Breast epithelium (tissue), 4 donors: ENCODE results near the gene SLC17A5. TPM values are rescaled to one million over a fixed set of nuclear protein-coding genes. Genes with fewer than 3 reads are reported as not detected.
"Not testable (repeated sequence)": the region's sequence is repeated elsewhere in the genome, so short reads cannot be mapped to it uniquely, and the experiment has no call there.

ENCODE experiments used
- DNase-seq, 2 donors: peaks; one replicate each; pipeline ENCODE4 v3.0.0-alpha.2; 2019; ENCODE audit warnings: low spot score in 2 of 2
- H3K27ac ChIP-seq, 2 donors: fragments of 200-600 bp; sonication (generic) in 1 of 2; one replicate each; pipeline ENCODE4 v1.5.1; 2016 to 2019; ENCODE audit warnings: mild to moderate bottlenecking in 1 of 2
- H3K27me3 ChIP-seq, 2 donors: fragments of 200-600 bp; sonication (generic) in 1 of 2; one replicate each; pipeline versions ENCODE4 v1.5.1 to v1.6.0; 2017 to 2019; ENCODE audit warnings: control low read depth in 1 of 2, mild to moderate bottlenecking in 1 of 2
- H3K36me3 ChIP-seq: fragments of 200-600 bp; one replicate; pipeline ENCODE4 v1.5.1; 2019
- H3K4me1 ChIP-seq, 2 donors: fragments of 200-600 bp; sonication (generic); one replicate each; pipeline ENCODE4 v1.5.1; 2016 to 2019; ENCODE audit warnings: control low read depth in 1 of 2
- H3K4me3 ChIP-seq, 3 donors: fragments of 200-600 bp; sonication (generic); 1 replicate in 2 of 3; 2 replicates in 1 of 3; pipeline ENCODE4 v1.5.1; 2016 to 2019; ENCODE audit warnings: mild to moderate bottlenecking in 3 of 3, moderate library complexity in 2 of 3
- H3K9me3 ChIP-seq, 2 donors: fragments of 200-600 bp; sonication (generic) in 1 of 2; one replicate each; pipeline ENCODE4 v1.5.1; 2016 to 2019; ENCODE audit warnings: control low read depth in 1 of 2
- CTCF ChIP-seq, 3 donors: fragments of 450-650 bp; IDR thresholded peaks; one replicate each; pipeline ENCODE4 v1.5.1; 2016 to 2017; ENCODE audit warnings: antibody characterized with exemption in 3 of 3, mild to moderate bottlenecking in 3 of 3, moderate library complexity in 3 of 3
- POLR2A ChIP-seq: fragments of 450-650 bp; IDR thresholded peaks from one replicate; pipeline ENCODE4 v1.6.1; 2016; ENCODE audit warnings: antibody characterized with exemption, mild to moderate bottlenecking, moderate library complexity
- POLR2AphosphoS5 ChIP-seq, 3 donors: sonication (generic); formaldehyde crosslinking; IDR thresholded peaks; one replicate each; pipeline ENCODE4 v1.6.1; 2017; ENCODE audit warnings: antibody characterized with exemption in 3 of 3
- intact Hi-C: fragments of 100-400 bp; cut with DNase I; formaldehyde crosslinking; loops from one replicate; pipeline ENCODE4 v1.15.1; 2023; ENCODE audit warnings: low total_unique reads
- total RNA-seq, 3 donors: library from RNA; depleted of rRNA; stranded (reverse); fragments of >200 nt; gene quantifications; one replicate each; pipeline ENCODE4 v1.1.0, GENCODE V29; 2016

Gene SLC17A5
- total RNA-seq, 3 donors from 2014 or later: 28.8 to 35.1 (median 35.0) TPM

GRCh38 chr6:73580247-73581149 lies 73.3 kb downstream of the SLC17A5 start:
- TF ChIP-seq CTCF (IDR thresholded peaks at IDR 0.05) (peak in 2 of 3 donors; percentile 32 to 59), POLR2AphosphoS5 (IDR thresholded peaks at IDR 0.05) (peak; percentile 59 to 71 (median 64)), POLR2A (no peak)
- peak overlapping the region; percentile 9 to 50 (median 33) for H3K4me3 ChIP-seq
- H3K9me3 ChIP-seq: no peaks in the 10 kb centered on the region
- H3K36me3 ChIP-seq: no peaks in the 10 kb centered on the region
- H3K27me3 ChIP-seq: no peaks in the 10 kb centered on the region
- intact Hi-C loops: no loop called here
- DNase-seq: peak; percentile 80 to 83
- peak overlapping the region; percentile 91 to 95 for H3K27ac ChIP-seq
- peaks cover 6 to 7% of the 10 kb centered on the region in 2 donors for H3K4me1 ChIP-seq

GRCh38 chr6:73579851-73580246 lies 73.9 kb downstream of the SLC17A5 start:
- H3K4me1 ChIP-seq: peaks cover 6 to 7% of the 10 kb centered on the region in 2 donors
- peak overlapping the region; percentile 91 to 95 for H3K27ac ChIP-seq
- DNase-seq: peak in 1 of 2 donors; percentile 30
- H3K9me3 ChIP-seq: no peaks in the 10 kb centered on the region
- H3K4me3 ChIP-seq: peak overlapping the region; percentile 9 to 50 (median 33)
- TF ChIP-seq CTCF (IDR thresholded peaks at IDR 0.05) (no peak), POLR2AphosphoS5 (IDR thresholded peaks at IDR 0.05) (no peak), POLR2A (no peak)
- intact Hi-C loops: no loop called here
- H3K36me3 ChIP-seq: no peaks in the 10 kb centered on the region
- no peaks in the 10 kb centered on the region for H3K27me3 ChIP-seq

DNA sequence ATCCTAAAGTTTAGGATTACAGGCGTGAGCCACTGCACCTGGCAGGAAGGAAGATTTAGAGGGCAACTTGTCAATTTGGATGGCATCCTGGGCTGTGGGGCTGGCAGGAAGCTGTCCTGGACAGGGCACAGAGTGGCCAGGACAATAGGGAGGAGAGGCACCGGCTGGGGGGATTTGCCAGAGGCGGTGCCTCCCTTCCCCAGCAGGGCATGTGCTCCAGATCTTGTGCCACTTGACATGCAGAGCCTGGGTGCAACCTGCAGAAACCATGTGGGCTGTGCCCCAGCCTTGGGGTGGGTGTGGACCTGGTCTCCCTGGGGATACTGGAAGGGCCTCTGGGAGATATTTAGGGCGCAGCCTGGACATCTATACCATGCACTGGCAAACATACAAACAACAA lies 74.4 kb downstream of the SLC17A5 start:
- Histone ChIP-seq H3K4me1 (peaks cover 6 to 7% of the 10 kb centered on the region in 2 donors), H3K9me3 (no peaks in the 10 kb centered on the region), H3K4me3 (no peak overlapping the region), H3K27ac (peak overlapping the region; percentile 91 to 95), H3K27me3 (no peaks in the 10 kb centered on the region), H3K36me3 (no peaks in the 10 kb centered on the region)
- TF ChIP-seq POLR2AphosphoS5 (IDR thresholded peaks at IDR 0.05) (no peak), CTCF (IDR thresholded peaks at IDR 0.05) (no peak), POLR2A (no peak)
- no peak for DNase-seq
- intact Hi-C loops: no loop called here

GRCh38 chr6:73577676-73578075 lies 76.1 kb downstream of the SLC17A5 start:
- DNase-seq: no peak
- TF ChIP-seq POLR2AphosphoS5 (IDR thresholded peaks at IDR 0.05) (no peak), CTCF (IDR thresholded peaks at IDR 0.05) (no peak), POLR2A (no peak)
- H3K4me3 ChIP-seq: no peak overlapping the region
- H3K36me3 ChIP-seq: no peaks in the 10 kb centered on the region
- H3K27ac ChIP-seq: no peak overlapping the region
- intact Hi-C loops: no loop called here
- no peaks in the 10 kb centered on the region for H3K9me3 ChIP-seq
- H3K27me3 ChIP-seq: no peaks in the 10 kb centered on the region
- H3K4me1 ChIP-seq: peaks cover 6 to 7% of the 10 kb centered on the region in 2 donors

DNA sequence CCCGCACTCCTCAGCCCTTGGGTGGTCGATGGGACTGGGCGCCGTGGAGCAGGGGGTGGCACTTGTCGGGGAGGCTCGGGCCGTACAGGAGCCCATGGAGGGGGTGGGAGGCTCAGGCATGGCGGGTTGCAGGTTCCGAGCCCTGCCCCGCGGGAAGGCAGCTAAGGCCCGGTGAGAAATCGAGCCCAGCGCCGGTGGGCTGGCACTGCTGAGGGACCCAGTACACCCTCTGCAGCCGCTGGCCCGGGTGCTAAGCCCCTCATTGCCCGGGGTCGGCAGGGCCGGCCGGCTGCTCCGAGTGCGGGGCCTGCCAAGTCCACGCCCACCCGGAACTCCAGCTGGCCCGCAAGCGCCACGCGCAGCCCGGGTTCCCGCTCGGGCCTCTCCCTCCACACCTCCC lies 81.3 kb downstream of the SLC17A5 start:
- H3K4me1 ChIP-seq, intact Hi-C loops, H3K27me3 ChIP-seq, H3K27ac ChIP-seq, DNase-seq, H3K4me3 ChIP-seq, H3K9me3 ChIP-seq, H3K36me3 ChIP-seq: not testable (repeated sequence)

- H3K9me3 ChIP-seq, H3K4me1 ChIP-seq, H3K4me3 ChIP-seq, intact Hi-C loops, H3K27me3 ChIP-seq, H3K36me3 ChIP-seq, H3K27ac ChIP-seq, DNase-seq: not testable (repeated sequence)
Observed at GRCh38 chr6:73571218-73572181, 82.3 kb downstream of the SLC17A5 start.
